ENCODE measurements around the gene PTPRK. TPM values are rescaled to one million over a fixed set of nuclear protein-coding genes. Genes with fewer than 3 reads are reported as not detected.
"Not testable (repeated sequence)": the region's sequence is repeated elsewhere in the genome, so short reads cannot be mapped to it uniquely, and the experiment has no call there.

Gene PTPRK
- total RNA-seq, 1 experiment from 2014 or later = 31.9 TPM

GRCh38 chr6:127937747-127938146 is 582.7 kb downstream of the PTPRK start:
- no peak overlapping the region for H3K4me3 ChIP-seq
- peaks cover 11% of the 10 kb centered on the region for H3K4me1 ChIP-seq (replicated peaks)
- H3K27me3 ChIP-seq (replicated peaks) = no peaks in the 10 kb centered on the region
- H3K27ac ChIP-seq = no peak overlapping the region
- H3K9me3 ChIP-seq (replicated peaks) = no peaks in the 10 kb centered on the region
- no peaks in the 10 kb centered on the region for H3K36me3 ChIP-seq
- no peak for DNase-seq (ENCODE audit: low read depth in 1 of 2, low spot score in 2 of 2)

GRCh38 chr6:127937102-127937501 is 583.3 kb downstream of the PTPRK start:
- H3K4me1 ChIP-seq (replicated peaks) = peaks cover 11% of the 10 kb centered on the region
- H3K27me3 ChIP-seq (replicated peaks) = no peaks in the 10 kb centered on the region
- no peak overlapping the region for H3K27ac ChIP-seq
- no peaks in the 10 kb centered on the region for H3K9me3 ChIP-seq (replicated peaks)
- H3K36me3 ChIP-seq = no peaks in the 10 kb centered on the region
- no peak overlapping the region for H3K4me3 ChIP-seq
- no peak for DNase-seq (ENCODE audit: low read depth in 1 of 2, low spot score in 2 of 2)

- no peak for DNase-seq (ENCODE audit: low read depth in 1 of 2, low spot score in 2 of 2)
- no peak overlapping the region for H3K27ac ChIP-seq
These were observed 585.4 kb downstream of the PTPRK start for GRCh38 chr6:127934956-127935355.

GRCh38 chr6:127933852-127934840 is 586.3 kb downstream of the PTPRK start:
- Histone ChIP-seq H3K4me1 (replicated peaks) (peaks cover 4% of the 10 kb centered on the region), H3K36me3 (no peaks in the 10 kb centered on the region)

More at GRCh38 chr6:127934956-127935355, 585.4 kb downstream of the PTPRK start:
- Histone ChIP-seq H3K4me3 (no peak overlapping the region), H3K9me3 (replicated peaks) (no peaks in the 10 kb centered on the region), H3K27me3 (replicated peaks) (no peaks in the 10 kb centered on the region), H3K4me1 (replicated peaks) (peaks cover 11% of the 10 kb centered on the region), H3K36me3 (no peaks in the 10 kb centered on the region)

GRCh38 chr6:127933137-127933536 is 587.3 kb downstream of the PTPRK start:
- H3K27me3 ChIP-seq (replicated peaks) = no peaks in the 10 kb centered on the region
- no peak for DNase-seq (ENCODE audit: low read depth in 1 of 2, low spot score in 2 of 2)
- no peak overlapping the region for H3K27ac ChIP-seq
- H3K9me3 ChIP-seq (replicated peaks) = no peaks in the 10 kb centered on the region
- no peak overlapping the region for H3K4me3 ChIP-seq
- H3K4me1 ChIP-seq (replicated peaks) = no peaks in the 10 kb centered on the region
- H3K36me3 ChIP-seq = no peaks in the 10 kb centered on the region

More at GRCh38 chr6:127933852-127934840, 586.3 kb downstream of the PTPRK start:
- H3K27me3 ChIP-seq (replicated peaks) = no peaks in the 10 kb centered on the region
- no peak for DNase-seq (ENCODE audit: low read depth in 1 of 2, low spot score in 2 of 2)
- no peak overlapping the region for H3K4me3 ChIP-seq
- no peaks in the 10 kb centered on the region for H3K9me3 ChIP-seq (replicated peaks)
- H3K27ac ChIP-seq = no peak overlapping the region

- no peaks in the 10 kb centered on the region for H3K36me3 ChIP-seq
- H3K9me3 ChIP-seq (replicated peaks) = no peaks in the 10 kb centered on the region
- no peaks in the 10 kb centered on the region for H3K27me3 ChIP-seq (replicated peaks)
- DNase-seq (ENCODE audit: low read depth in 1 of 2, low spot score in 2 of 2) = no peak
- no peak overlapping the region for H3K4me3 ChIP-seq
- no peaks in the 10 kb centered on the region for H3K4me1 ChIP-seq (replicated peaks)
- H3K27ac ChIP-seq = no peak overlapping the region
These were observed 587.7 kb downstream of the PTPRK start for GRCh38 chr6:127932708-127933107.

- H3K27me3 ChIP-seq (replicated peaks); H3K4me1 ChIP-seq (replicated peaks); DNase-seq (ENCODE audit: low read depth in 1 of 2, low spot score in 2 of 2); H3K36me3 ChIP-seq; H3K27ac ChIP-seq; H3K9me3 ChIP-seq (replicated peaks); H3K4me3 ChIP-seq: not testable (repeated sequence)
These were observed 594.0 kb downstream of the PTPRK start for GRCh38 chr6:127926441-127926840.

GRCh38 chr6:127924440-127924839 is 596.0 kb downstream of the PTPRK start:
- no peaks in the 10 kb centered on the region for H3K4me1 ChIP-seq (replicated peaks)
- H3K4me3 ChIP-seq = no peak overlapping the region
- H3K36me3 ChIP-seq = no peaks in the 10 kb centered on the region
- no peak for DNase-seq (ENCODE audit: low read depth in 1 of 2, low spot score in 2 of 2)
- no peaks in the 10 kb centered on the region for H3K27me3 ChIP-seq (replicated peaks)
- H3K9me3 ChIP-seq (replicated peaks) = no peaks in the 10 kb centered on the region
- H3K27ac ChIP-seq = no peak overlapping the region

GRCh38 chr6:127924031-127924430 is 596.4 kb downstream of the PTPRK start:
- no peak for DNase-seq (ENCODE audit: low read depth in 1 of 2, low spot score in 2 of 2)
- Histone ChIP-seq H3K9me3 (replicated peaks) (no peaks in the 10 kb centered on the region), H3K27me3 (replicated peaks) (no peaks in the 10 kb centered on the region; the same call in 1 of the 2 replicates), H3K4me3 (no peak overlapping the region), H3K36me3 (no peaks in the 10 kb centered on the region), H3K27ac (no peak overlapping the region), H3K4me1 (replicated peaks) (no peaks in the 10 kb centered on the region)

GRCh38 chr6:127923135-127923534 is 597.3 kb downstream of the PTPRK start:
- Histone ChIP-seq H3K27ac (no peak overlapping the region), H3K4me1 (replicated peaks) (no peaks in the 10 kb centered on the region), H3K36me3 (no peaks in the 10 kb centered on the region), H3K27me3 (replicated peaks) (no peaks in the 10 kb centered on the region; the same call in 1 of the 2 replicates), H3K9me3 (replicated peaks) (no peaks in the 10 kb centered on the region), H3K4me3 (no peak overlapping the region)
- no peak for DNase-seq (ENCODE audit: low read depth in 1 of 2, low spot score in 2 of 2)

GRCh38 chr6:127921982-127922381 is 598.4 kb downstream of the PTPRK start:
- Histone ChIP-seq H3K9me3 (replicated peaks) (no peaks in the 10 kb centered on the region), H3K27ac (no peak overlapping the region), H3K4me3 (no peak overlapping the region), H3K36me3 (no peaks in the 10 kb centered on the region), H3K27me3 (replicated peaks) (no peaks in the 10 kb centered on the region; the same call in 1 of the 2 replicates), H3K4me1 (replicated peaks) (no peaks in the 10 kb centered on the region)
- DNase-seq (ENCODE audit: low read depth in 1 of 2, low spot score in 2 of 2) = no peak

- DNase-seq (ENCODE audit: low read depth in 1 of 2, low spot score in 2 of 2) = no peak
- Histone ChIP-seq H3K9me3 (replicated peaks) (no peaks in the 10 kb centered on the region), H3K36me3 (no peaks in the 10 kb centered on the region), H3K27ac (no peak overlapping the region), H3K4me3 (no peak overlapping the region), H3K4me1 (replicated peaks) (no peaks in the 10 kb centered on the region), H3K27me3 (replicated peaks) (no peaks in the 10 kb centered on the region; the same call in 1 of the 2 replicates)
These were observed 599.6 kb downstream of the PTPRK start for GRCh38 chr6:127920804-127921203.

Measured in SJSA1 (cell line).